IPS DF 4.7 (cell line): ENCODE results near the gene ASB13.
"Not testable (repeated sequence)": the region's sequence is repeated elsewhere in the genome, so short reads cannot be mapped to it uniquely, and the experiment has no call there.

Experiments
- DNase-seq: peaks from one replicate; pipeline ENCODE4 v3.0.0-alpha.2; 2013; ENCODE audit warnings: low spot score; ENCODE audit errors: extremely low read depth

ASB13 gene

GRCh38 chr10:5606864-5607263 lies 59.5 kb downstream of the ASB13 start:
- DNase-seq: no peak

- DNase-seq: no peak
Measured at GRCh38 chr10:5606321-5606720, 60.1 kb downstream of the ASB13 start.

DNA sequence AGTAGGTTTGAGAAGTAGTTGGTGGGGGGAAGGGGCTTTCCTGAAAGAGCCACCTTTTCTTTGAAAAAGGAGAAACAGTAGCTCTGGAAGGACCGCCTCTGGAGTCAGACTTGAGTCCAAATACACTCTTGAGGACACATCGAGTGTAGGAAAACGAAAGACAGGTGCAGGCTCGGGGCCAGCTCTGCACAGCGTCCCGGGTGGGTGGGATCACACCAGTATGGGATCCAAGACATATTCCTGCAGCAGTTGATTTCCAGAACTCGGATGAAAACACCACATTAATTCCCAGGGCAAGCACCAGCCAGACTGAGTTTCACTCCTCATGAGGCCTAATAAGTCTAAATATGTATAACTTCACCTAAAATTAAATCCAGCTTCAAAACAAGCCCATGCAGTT lies 61.4 kb downstream of the ASB13 start:
- DNase-seq: no peak

- DNase-seq: no peak
Measured at GRCh38 chr10:5604236-5604925, 62.0 kb downstream of the ASB13 start.

GRCh38 chr10:5603848-5604170 lies 62.6 kb downstream of the ASB13 start:
- DNase-seq: no peak

- DNase-seq: no peak
Measured at GRCh38 chr10:5603091-5603847, 63.1 kb downstream of the ASB13 start.

DNA sequence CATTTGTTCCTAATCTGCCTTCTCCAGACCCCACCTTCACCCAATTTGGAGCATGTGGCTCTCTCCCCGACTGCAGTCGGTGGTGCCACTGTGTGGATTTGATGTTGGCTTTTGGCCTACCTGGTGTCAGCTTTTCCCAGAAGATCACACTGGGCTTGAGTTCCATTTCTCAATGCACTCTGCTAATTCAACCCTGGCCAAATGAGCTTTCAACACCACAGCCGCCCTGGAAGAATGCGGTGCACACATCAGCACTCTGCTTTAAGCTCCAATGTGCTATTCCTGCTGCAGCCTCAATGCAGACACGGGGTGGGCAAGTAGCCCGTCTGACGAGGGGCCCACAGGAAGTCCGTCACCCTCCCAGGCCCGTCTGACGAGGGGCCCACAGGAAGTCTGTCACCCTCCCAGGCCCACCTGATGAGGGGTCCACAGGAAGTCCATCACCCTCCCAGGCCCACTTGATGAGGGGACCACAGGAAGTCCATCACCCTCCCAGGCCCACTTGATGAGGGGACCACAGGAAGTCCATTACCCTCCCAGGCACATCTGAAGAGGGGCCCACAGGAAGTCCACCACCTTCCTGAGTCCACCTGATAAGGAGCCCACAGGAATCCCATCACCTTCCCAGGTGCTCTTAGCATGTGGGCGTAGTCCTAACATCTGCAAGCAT lies 64.4 kb downstream of the ASB13 start:
- DNase-seq: no peak

- DNase-seq: no peak
Measured at GRCh38 chr10:5600908-5601307, 65.5 kb downstream of the ASB13 start.

- no peak for DNase-seq
Measured at GRCh38 chr10:5599613-5600520, 66.5 kb downstream of the ASB13 start.

- DNase-seq: no peak
Measured at GRCh38 chr10:5598085-5598690, 68.2 kb downstream of the ASB13 start.

DNA sequence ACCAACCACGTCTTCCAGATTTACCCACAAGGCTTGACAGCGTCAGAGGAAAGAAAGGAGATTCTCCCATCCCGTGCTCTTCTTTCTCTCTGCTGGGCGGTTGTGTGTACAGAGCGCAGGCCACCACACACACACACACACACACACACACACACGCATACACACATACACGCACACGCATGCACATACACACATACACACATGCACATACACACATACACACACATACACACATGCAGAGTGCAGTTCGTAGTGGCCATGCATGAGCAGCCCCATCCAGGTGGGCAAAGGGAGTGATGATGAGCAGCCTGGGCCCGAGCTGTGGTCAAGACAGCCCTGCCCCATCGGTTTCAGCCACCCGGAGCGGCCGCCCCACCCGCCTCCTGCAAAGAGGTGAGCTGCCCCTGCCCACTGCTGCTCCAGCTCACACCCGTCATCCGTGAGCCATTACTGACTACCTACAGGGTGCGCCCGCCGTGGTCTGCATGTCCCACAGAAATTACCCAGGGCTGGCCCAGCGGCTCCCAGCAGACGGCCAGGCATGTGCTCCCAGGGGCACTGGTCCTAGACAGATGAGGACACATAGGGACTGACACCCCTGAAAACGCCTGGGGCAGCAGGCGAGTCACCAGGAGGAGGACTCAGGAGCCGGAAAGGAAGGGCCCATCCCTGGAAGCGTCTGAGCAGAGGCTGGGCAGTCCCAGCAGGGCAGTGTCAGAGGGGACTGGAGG lies 69.6 kb downstream of the ASB13 start:
- no peak for DNase-seq

DNA sequence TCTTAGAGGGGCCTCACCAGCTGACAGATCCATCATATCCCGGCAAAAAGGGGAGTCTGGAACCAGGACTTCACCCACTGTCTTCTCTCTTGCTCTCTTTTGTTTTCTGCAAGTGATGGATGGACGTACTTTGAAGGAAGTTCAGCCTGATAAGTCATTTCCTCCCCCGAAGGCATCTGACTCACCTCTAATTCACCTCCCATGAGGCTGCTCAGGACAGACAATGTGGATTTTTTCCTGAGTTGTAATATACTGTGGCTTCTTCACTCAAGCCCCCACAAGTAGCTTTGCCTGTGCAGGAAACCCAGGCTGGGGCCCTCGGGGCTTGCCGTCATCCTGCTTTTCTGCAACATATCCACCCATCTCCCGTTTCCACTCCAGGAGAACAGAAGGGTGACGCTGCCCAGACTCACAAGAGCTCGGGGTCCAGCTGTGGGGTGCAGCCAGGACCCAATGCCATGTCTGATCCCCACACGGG lies 70.4 kb downstream of the ASB13 start:
- DNase-seq: no peak

- no peak for DNase-seq
Measured at GRCh38 chr10:5595591-5595990, 70.8 kb downstream of the ASB13 start.

- no peak for DNase-seq
Measured at GRCh38 chr10:5595095-5595494, 71.3 kb downstream of the ASB13 start.

DNA sequence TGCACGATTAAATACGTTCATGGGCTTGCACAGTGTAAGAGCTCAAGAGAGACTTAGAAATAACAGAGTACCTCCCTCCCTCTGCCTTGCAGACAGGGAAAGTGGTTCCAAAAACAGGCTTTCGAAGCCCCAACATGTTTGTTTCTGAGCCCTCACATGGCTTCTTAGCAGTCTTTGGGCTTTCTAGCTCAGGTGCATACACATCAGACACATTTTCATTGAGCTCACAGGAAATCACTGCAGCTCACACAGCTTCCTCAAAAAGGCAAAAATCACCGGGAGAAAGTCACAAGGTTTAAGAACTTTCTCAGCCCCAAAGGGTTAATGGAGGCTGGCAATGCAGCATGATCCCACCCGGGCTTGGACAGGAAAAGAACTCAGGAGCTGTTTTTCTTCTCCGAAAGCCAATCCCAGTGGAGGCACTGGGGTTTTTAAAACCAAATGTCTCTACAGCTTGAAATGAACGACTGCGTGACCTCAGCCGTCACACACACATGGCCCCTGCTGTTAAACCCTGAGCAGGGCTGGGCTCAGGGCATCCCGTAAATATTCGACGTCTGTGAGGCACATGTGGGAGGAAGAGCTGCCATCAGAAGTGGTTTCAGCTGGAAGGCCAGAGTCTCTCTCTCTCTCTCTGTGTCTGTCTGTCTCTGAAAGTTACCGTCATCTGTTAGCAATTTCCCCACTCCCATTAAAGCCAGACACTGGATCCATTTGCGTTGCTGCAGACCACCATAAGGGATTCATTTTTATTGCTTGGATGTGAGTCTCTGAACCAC lies 71.9 kb downstream of the ASB13 start:
- no peak for DNase-seq

GRCh38 chr10:5593347-5593746 lies 73.0 kb downstream of the ASB13 start:
- DNase-seq: not testable (repeated sequence)

DNA sequence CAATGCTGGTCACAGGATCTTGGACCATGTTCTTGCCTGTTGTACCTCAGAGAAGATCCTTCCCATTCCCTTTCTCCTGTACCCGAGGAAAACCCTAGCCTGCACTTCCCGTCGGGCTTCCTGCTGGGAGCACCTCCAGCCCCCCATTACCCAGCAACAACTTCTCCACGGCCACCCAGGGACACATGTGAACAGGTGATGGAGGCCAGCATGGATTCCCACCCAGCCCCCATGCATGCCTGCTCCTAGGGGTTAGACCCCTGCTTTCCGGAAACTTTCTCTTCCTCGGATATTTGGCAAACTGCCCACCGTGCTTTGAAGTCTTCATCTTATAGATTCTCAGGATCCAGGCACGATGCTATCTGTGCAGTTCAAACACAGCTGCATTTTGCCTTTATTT lies 74.3 kb downstream of the ASB13 start:
- no peak for DNase-seq

DNA sequence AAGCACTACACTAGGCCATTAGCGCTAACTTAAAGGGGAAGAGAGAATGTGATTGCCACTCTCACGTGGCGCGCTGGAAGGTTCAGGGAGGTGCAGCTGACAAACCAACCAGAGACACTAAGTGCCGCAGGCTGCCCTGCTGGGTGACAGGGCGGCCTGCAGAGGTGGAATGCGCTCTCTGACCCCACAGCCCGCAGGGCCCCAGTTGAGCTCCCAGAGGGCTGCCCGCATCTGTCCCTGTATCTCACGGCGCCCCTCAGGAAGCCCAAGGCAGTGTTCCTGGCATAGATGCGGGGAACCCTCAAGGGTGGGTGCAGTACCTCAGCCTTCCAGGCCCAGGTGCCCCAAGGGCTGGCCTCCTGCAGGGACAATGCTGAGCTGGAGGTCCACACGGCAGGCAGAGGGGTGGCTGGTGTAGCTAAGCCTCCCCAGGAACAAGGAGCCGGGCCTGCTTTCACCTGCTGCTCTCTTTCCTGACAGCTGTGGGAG lies 75.0 kb downstream of the ASB13 start:
- no peak for DNase-seq

DNA sequence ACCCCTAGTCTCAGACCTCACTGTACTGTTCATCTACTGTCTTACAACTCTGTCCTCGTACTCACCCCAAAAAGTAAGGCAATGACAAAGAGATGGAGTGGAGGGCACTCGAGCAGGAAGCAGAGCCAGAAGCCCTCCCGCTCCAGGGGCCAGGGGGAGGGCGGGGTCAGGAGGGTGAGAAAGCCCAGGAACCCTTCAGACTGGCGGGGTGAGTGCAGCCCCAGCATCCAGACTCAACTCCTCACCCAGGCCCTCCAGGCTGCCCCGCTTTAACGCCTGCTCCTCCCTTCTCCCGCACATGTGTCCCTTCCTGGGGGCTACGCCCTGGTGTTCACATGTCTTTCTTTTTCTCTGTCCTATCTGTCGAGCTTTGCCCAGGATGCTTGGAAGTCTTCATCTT lies 75.6 kb downstream of the ASB13 start:
- no peak for DNase-seq
